CMK (cell line): ENCODE measurements around the gene BTBD17.
"Not testable (repeated sequence)": the region's sequence is repeated elsewhere in the genome, so short reads cannot be mapped to it uniquely, and the experiment has no call there.

ENCODE experiments used
- DNase-seq: peaks from one replicate; pipeline ENCODE4 v3.0.0-alpha.2; 2010; ENCODE audit warnings: low read depth

Gene BTBD17, protein sequence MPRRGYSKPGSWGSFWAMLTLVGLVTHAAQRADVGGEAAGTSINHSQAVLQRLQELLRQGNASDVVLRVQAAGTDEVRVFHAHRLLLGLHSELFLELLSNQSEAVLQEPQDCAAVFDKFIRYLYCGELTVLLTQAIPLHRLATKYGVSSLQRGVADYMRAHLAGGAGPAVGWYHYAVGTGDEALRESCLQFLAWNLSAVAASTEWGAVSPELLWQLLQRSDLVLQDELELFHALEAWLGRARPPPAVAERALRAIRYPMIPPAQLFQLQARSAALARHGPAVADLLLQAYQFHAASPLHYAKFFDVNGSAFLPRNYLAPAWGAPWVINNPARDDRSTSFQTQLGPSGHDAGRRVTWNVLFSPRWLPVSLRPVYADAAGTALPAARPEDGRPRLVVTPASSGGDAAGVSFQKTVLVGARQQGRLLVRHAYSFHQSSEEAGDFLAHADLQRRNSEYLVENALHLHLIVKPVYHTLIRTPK

DNA sequence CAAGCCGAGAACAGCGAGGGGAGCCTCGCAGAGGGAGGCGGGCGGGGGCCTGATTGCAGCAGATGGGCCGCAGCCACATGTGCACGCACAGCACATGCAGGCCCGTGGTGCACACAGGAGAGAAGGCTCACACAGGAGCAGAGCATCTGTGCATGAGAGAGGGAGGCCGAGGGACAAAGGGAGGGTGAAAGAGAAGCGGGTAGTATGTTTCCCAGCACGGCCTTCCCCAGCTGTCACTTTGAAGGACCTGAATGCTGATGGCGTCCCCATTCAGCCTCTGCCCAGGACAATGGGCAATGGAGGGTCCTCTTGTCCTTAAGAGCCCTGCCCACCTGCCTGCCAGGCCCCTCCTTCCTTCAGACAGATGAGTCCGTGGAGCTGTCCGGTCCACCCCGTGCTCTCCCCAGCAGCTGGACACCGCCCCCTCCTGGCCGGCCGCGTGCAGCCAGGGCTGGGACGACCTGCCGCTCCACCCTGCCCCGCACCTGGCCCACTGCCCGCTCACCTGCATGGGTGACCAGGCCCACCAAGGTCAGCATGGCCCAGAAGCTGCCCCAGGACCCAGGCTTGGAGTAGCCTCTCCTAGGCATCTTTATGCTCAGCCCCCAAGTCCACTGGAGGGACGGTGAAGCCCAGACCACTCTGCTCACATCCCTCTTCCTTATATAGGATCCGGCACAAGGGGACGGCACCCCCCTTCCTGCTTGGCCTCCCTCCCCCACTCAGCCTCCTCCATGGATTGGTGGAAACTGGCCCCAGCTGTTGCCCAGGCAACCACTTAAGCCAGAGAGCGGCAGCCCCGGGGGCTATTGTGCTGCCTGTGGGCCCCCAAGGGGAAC lies at the start of gene BTBD17:
BTBD17 (minus strand) TSS at position 639 of the 839 bp plus-strand sequence; CDS start at position 590, 49 bp downstream.
- no peak for DNase-seq

DNA sequence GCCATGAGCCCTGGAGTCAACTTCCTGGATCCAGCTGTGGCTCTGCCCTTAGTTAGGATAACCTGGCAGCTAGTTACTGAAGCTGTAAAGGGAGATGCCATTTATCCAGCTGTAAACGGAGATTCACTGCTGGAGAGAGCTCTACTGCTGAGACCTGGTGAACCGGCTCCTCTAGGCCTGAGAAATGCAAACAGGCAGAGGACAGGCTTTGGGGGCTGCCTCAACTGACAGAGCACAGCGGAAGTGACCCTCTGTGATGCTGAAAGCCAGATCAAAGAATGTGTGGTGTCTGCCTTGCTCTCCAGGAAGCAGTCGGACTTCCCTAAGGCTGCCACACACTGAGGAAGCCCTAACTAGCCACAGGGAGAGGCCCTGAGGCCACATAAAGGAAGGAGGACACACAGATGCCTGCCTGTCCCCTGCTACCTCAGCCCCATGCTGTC lies 48.4 kb upstream of the BTBD17 start:
- no peak for DNase-seq

DNA sequence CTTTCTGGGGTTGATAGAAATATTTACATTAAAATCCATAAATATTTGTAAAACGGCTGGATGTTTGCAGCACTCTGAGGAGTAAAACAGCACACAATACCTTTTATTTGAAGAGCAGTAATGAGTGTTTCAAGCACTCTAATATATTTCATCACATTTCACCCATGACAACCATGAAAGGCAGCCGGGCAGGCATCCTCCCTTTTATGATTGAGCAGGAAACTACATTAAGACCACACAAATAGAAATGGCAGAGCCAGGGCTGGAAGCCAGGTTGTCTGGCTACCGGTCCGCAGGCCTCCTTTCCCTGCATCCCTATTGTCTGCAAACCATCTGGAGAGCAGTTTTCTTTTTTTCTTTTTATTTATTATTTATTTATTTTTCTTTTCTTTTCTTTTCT lies 47.1 kb upstream of the BTBD17 start:
- no peak for DNase-seq

DNA sequence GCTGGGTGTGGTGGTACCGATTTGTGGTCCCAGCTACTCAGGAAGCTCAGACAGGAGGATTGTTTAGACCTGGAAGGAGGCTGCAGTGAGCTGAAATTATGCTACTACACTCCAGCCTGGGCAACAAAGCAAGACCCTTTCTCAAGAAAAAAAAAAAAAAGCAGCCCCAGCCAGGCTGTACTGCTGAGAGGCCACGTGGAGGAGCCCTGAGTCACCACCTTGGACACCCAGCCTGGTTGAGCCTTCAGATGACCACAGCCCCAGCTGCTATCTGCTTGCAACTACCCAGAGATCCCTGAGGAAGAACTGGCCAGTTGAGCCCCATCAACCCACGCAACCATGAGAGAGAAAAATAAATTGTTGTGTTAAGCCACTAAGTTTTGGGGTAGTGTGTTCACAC lies 46.6 kb upstream of the BTBD17 start:
- no peak for DNase-seq

DNA sequence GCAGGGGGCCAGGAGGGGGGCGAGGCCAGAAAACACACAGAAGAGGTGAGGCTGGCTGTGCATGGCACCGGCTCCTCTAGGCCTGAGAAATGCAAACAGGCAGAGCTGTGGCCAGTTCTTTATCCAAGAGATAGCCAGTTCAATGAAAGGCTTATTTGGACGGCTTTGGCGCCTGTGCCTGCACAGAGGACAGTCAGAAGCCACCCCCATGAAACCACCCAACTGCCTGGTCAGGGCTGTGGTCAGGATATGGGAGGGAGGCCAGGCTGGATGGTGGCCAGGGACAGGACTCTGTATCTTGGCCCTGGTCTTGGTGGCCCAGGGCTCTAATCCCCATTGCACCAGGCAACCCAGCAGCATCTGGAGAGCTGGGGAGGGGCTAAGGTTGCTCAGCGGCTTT lies 45.7 kb upstream of the BTBD17 start:
- DNase-seq: no peak

DNA sequence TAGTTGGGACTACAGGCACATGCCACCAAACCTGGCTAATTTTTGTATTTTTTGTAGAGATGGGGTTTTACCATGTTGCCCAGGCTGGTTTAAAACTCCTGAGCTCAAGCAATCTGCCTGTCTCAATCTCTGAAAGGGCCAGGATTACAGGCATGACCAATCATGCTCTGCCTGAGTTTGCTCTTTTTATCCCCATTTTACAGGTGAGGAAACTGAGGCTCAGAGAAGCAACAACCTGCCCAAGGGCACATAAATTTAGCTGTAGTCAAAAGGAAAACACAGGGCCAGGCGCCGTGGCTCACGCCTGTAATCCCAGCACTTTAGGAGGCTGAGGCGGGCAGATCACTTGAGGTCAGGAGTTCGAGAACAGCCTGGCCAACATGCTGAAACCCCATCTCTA lies 43.6 kb upstream of the BTBD17 start:
- DNase-seq: not testable (repeated sequence)

DNA sequence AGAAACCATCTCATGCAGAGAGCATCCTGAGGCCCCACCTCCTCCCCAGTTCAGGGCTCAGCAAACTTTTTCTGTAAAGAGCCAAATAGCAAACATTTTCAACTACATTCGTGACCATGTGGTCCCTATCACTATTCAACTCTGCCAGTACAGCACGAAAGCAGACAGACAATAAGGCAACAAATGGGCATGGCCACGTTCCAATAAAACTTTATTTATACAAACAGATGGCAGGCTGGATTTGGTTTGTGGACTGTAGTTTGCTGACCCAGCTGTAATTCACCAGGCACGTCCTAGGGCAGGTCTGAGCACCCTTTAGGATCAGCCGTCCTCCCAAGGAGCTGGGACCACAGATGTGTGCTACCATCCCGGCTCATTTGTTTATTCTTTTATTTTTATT lies 43.1 kb upstream of the BTBD17 start:
- DNase-seq: no peak

DNA sequence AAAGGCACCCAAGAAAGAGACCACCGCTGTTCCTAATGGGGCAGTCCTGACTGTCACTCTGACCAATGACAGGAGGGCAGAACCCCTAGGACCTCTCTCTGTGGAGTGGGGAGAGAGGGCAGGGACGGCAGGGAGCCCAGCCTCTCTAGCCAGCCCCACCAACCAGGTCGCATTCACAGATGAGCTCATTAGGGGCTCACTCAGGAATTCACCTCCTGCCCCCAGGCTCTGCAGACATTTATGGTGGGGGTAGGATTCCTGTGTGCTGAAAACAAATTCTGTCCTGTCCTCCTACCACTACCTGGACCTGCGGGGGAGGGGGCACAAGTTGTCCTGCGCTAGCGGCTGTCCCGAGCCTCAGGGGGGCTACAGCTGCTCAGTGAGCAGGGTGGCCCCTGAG lies 42.5 kb upstream of the BTBD17 start:
- DNase-seq: no peak

DNA sequence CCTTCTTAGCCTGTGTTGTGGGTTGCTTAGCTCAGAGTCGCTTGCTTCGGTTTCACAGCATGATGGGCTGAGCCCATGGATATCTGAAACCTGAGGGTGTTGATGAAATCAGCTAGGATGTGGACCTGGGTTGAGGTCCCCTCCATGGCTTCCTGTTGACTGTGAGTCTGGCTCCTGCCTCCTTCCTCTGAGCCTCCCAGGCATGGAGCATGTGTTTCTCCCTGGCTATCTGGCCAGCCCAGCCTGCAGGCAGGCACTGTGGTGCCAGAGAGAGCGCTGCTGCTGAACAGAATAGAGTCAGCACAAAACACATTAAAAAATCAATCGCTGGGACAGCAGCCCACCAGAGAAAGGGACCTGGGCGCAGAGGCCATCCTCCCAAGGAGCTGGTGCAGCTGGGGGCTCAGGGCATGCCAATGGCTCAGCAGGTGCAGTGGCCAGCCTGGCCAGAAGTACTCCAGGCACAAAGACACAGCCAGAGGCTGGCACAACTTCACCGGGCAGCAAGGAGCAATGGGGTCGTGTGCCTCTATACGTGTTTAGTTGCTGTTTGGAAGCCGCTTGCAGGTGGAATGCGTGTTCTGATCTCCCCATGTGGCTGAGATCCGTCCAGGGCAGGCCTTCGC lies 42.0 kb upstream of the BTBD17 start:
- no peak for DNase-seq

DNA sequence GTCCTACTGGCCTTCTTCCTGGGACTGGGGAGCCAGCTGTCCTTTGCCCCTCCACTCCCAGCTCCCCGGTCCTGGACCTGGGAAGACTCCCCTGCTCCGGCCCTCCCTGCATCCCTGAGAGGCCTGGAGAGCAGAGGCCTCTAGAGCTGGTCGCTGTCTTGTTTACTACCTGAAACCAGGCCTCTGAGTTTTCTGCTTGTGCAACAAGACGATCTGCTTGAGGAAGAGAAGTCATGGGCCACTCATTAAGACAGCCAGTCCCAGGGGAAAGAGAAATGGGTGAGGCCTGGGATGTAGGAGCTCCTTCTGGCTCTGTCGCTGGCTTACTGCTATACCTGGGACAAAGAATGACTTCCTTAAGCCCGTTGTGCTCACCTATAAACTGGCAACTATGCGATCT lies 40.4 kb upstream of the BTBD17 start:
- DNase-seq: no peak

DNA sequence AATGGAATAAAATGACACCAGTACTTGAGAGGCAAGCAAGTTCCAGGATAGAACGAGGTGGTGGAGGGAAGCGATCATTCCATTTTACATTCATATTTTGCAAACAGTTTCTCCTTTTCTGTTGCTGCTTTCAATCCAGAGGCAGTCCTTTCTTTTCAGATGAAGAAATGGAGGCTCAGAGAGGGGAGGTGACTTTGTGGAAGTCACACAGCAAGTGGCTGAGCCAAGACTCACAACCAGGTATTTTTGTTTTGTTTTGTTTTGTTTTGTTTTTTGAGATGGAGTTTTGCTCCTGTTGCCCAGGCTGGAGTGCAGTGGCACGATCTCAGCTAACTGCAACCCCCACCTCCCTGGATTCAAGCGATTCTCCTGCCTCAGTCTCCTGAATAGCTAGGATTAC lies 34.9 kb upstream of the BTBD17 start:
- no peak for DNase-seq

DNA sequence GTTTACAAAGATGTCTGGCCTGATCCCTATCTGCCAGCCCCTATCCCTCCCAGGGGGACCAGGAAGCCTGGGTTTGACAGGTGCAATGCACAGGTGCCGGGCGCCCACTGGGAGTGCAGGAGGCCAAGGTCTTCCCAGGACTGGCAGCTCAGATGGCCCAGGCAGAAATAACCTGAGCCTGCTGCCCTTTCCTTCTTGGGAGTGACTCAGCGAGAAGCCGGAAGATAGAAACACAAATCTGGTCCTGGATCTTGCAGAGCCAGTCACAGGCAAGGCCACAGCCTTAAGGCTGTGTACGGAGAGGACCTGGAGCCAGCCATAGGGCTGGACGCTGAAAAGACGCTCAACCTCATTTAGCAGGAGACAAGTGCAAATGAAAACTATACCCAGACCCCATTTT lies 33.3 kb upstream of the BTBD17 start:
- no peak for DNase-seq

DNA sequence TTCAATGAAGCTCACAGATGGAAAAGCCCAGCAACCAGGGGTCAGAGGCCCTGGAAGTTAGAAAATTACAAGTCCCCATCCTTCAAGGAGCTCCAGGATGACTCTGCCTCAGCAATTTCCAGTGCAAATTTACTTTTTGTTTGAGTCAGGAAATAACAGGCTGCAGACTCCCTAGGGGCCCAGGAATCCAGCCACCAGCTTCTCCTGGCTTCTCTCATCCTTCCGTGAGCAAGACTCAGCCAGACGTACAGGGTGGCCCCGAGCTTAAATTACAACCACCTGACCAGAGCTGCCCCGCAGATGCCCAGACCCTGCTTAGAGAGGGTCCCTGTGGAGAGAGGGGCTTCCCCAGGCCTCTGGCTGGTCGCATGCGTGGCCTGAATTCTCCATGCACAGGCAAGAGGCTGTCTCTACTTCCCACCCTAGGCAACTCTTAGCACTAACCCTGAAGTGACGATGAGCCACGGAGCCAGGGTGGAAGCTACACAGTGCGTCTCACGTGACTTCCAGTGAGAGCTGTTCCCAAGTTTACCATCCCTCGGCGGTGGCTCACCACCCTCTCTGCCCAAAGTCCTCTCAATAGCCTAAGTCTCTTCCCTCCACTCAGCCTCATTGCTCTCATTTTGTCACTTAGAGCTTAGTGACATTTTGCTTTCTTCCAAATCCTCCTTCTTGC lies 32.7 kb upstream of the BTBD17 start:
- DNase-seq: no peak

DNA sequence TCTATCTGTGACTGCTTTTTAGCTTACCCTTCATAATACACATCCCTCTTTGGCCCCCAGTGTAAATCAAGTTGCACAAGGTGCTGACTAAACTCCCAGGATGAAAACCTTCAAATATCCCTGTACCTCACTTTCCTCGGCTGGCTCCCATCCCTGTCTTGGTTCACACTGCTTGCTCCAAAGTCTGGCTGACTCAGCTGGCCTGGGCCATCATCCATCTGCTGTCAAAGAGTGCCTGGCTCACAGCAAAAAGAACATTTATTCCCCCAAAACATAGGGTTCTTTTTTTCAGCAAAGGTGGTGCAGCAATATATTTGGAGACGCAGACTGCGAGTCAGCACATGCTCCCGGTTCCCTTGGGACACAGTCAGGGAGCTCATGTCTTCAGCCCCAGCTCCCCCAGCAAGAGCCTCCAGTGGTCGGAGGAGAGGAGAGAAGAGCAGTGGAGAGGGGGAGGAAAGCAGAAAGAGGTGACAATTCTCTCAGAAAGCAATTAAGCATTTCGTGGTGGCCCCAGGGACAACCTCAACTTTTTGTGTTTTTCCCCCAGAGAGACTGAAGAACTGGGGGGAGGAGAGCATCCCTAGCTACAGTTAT lies 31.8 kb upstream of the BTBD17 start:
- DNase-seq: no peak

DNA sequence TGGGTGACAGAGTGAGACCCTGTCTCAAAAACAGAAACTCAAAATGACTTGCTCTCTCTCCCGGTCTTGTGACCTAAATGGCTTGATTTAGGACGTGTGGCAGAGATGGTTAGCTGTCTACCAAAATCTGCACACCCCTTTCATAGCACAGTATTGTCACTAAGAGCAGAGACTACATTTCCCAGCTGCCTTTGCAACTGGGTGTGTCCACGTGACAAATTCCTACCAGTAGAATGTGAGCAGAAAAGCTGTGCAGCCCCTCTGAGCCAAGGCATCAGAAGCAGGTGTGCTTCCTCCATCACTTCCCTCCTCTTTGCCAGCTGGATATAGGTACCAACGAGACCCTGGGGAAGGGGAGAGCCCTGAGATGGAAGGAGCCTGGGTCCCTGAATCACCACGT lies 31.2 kb upstream of the BTBD17 start:
- no peak for DNase-seq

DNA sequence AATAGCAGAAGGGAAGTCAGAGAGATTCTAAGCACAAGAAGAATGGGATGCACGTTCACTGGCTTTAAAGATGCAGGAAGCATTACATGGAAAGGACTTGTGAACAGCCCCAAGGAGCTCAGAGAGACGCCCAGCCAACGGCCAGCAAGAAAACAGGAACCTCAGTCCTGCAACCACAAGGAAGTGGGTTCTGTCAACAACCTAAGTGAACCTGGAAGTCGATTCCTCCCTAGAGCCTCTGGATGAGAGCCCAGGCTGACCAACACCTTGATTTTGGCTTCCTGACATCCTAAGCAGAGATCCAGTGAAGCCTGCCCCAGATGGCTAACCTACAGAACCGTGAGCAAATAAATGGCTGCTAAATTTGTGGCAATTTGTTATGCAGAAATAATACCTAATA lies 30.1 kb upstream of the BTBD17 start:
- DNase-seq: no peak

DNA sequence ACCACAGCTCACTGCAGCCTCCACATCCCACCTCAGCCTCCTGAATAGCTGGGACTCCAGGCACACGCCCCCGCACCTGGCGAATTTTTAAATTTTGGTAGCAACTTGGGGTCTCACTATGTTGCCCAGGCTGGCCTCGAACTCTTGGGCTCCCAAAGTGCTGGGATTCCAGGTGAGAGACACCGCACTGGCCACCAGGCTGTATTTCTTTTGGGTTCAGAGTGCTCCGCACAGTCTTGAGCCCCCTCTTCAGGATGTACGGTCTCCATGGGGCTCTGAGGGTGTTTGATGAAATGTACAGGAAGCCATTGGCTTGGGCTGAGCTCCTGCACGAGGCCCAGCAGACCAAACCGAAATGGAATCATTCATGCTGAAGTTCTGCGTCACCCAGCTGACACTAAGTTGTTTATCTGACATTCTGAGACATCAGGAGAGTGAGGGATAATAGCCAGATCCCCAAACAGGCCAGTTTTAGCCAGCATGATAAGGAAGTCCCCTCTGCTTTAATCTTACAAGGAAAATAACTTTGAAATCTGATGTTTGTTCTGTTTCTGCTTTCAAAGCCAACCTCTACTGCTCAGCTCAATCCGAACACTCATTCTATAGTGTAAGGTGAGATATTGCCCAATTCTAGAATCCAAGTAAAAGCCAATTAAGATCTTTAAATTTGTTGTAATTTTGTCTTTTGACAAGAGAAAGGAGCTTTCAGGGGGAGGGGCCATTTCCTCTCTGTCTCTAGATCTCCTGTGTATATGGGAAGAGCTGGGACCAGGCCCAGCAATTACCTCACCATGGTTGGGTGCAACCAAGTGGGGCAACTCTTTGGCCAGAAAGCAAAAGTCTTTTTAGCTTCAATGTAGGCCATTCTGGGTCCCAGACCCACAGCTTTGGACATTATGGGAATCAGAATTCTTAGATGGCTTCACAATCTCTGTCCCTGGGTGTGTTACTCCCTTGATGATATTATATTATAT lies 29.3 kb upstream of the BTBD17 start:
- DNase-seq: no peak

DNA sequence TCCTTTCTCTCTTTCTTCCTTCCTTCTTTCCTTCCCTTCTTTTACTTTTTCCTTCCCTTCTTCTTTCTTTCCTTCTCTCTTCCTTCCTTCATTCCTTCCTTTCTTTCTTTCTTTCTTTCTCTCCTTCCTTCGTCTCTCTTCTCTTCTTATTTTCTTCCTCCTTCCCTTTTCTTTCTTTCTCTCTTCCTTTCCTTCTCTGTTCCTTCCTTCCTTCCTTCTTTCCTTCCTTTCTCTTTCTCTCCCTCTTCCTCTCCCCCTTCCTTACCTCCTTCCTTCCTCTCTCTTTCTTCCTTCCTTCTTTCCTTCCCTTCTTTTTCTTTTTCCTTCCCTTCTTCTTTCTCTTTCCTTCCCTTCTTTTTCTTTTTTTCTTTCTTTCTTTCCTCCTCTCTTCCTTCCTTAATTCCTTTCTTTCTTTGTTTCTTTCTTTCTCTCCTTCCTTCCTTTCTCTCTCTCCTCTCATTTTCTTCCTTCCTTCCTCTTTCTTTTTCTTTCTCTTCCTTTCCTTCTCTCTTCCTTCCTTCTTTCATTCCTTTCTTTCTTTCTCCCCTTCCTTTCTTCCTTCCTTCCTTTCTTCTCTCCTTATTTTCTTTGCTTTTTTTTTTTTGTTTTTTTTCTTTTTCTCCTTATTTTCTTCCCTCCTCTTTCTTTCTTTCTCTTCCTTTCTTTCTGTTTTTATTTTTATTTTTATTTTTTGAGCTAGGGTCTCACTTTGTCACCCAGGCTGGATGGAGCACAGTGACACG lies 28.4 kb upstream of the BTBD17 start:
- no peak for DNase-seq

DNA sequence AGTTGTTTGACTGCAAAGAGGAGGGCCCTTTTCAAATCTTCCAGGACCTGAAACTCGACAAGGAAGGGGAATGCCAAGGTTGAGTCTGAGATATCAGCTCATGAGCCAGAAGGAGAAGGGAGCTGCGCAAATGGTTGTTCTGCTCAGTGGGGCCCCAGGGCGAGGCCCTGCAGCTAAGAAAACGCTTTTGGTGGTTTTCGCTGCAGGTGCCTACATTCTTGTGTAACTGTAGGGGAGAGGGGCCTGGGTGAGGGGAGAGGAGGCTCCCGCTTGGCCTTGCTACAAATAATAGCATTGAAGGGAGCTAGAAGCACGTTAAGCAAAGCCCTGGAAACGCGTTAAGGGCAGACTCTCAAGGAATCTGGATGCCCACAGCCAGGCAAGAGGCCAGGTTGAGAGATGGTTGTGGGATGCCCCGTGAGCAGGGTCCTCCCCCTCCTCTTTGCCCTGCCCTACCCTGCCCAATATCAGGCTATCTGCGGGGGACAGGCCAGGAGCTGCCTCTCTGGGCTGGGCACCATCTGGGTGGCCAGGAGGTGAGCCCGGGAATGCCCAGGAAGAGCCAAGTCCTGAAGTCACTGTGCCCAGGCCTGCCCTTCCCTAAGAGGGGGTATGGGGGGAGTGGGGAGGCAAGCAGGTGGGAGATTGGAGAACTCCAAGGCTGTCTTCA lies 27.6 kb upstream of the BTBD17 start:
- no peak for DNase-seq
